Esophagus muscularis mucosa (tissue), 4 donors: ENCODE results near the gene PATL1. TPM values are rescaled to one million over a fixed set of nuclear protein-coding genes. Genes with fewer than 3 reads are reported as not detected.

Experiments
- small RNA-seq, 3 donors: library from RNA; depleted of rRNA; stranded (forward); fragments of <200 nt; gene quantifications; one replicate each; pipeline ENCODE3, GENCODE V24; 2016
- total RNA-seq, 4 donors: library from RNA; depleted of rRNA; stranded (reverse); fragments of >200 nt; gene quantifications; one replicate each; pipeline versions ENCODE4 v1.1.0 to v1.2.1, GENCODE V29; 2016

Gene PATL1
- total RNA-seq, 4 donors from 2014 or later: 12.5 to 18.5 (median 16.1) TPM

Small RNAs within 50 kb of the gene (small RNA-seq; reads per million reads assigned to genes)
- gene MIR3162: 0 reads per million in 3 donors

Other genes starting within 250 kb of the PATL1 start
- not detected for gene OR5A2, start 242.6 kb downstream of the PATL1 start, total RNA-seq
- gene OR5A1, start 232.6 kb downstream of the PATL1 start, total RNA-seq: not detected
- not detected for gene OR4D6, start 212.1 kb downstream of the PATL1 start, total RNA-seq
- not detected for gene OR4D10, start 195.7 kb downstream of the PATL1 start, total RNA-seq
- gene OR4D11, start 165.5 kb downstream of the PATL1 start, total RNA-seq: not detected
- not detected for gene OR4D9, start 157.5 kb downstream of the PATL1 start, total RNA-seq
- gene OSBP, start 53.3 kb downstream of the PATL1 start, total RNA-seq: 10 to 100 TPM; 32.5 to 40.0 (median 33.3) TPM
- gene OR10V1, start 44.8 kb upstream of the PATL1 start, total RNA-seq: not detected
- 10 to 100 TPM; 16.3 to 24.0 (median 22.3) TPM for gene STX3, start 86.3 kb upstream of the PATL1 start, total RNA-seq
- gene MRPL16, start 141.7 kb upstream of the PATL1 start, total RNA-seq: 10 to 100 TPM; 47.9 to 58.6 (median 52.1) TPM
- gene CBLIF, start 176.5 kb upstream of the PATL1 start, total RNA-seq: not detected
- gene TCN1, start 197.4 kb upstream of the PATL1 start, total RNA-seq: under 1 TPM in 1 of 4 donors, not detected in 3; 0.66 TPM
- not detected for gene OOSP3, start 209.7 kb upstream of the PATL1 start, total RNA-seq